SK-N-SH (cell line): ENCODE data around the gene THOC2.
"Not testable (repeated sequence)": the region's sequence is repeated elsewhere in the genome, so short reads cannot be mapped to it uniquely, and the experiment has no call there.

Experiments
- CHD2 ChIP-seq: fragments of 150-350 bp; IDR thresholded peaks from 2 replicates; pipeline ENCODE4 v1.6.1; 2018; ENCODE audit warnings: low read length; ENCODE audit not compliant: partially characterized antibody
- EP300 ChIP-seq, 2 experiments: IDR thresholded peaks; 2 replicates each; pipeline versions ENCODE4 v1.4.0 to v1.6.1; 2012; ENCODE audit warnings: borderline replicate concordance in 1 of 2, low read depth in 1 of 2, low read length in 1 of 2
- GABPA ChIP-seq: IDR thresholded peaks from 2 replicates; pipeline ENCODE4 v1.4.0; 2012; ENCODE audit warnings: low read depth, mild to moderate bottlenecking
- MXI1 ChIP-seq: IDR thresholded peaks from 2 replicates; pipeline ENCODE4 v1.6.1; 2012; ENCODE audit warnings: mild to moderate bottlenecking, low read depth, low read length, improper control_type of control experiment
- POLR2AphosphoS5 ChIP-seq: IDR thresholded peaks from 2 replicates; pipeline ENCODE4 v1.6.1; 2012; ENCODE audit warnings: low read depth, low read length
- TF ChIP-seq, protein P1 (sequence below): fragments of 200-600 bp; sonication (generic); IDR thresholded peaks from 2 replicates; pipeline ENCODE4 v1.6.1; 2017; ENCODE audit warnings: antibody characterized with exemption, mild to moderate bottlenecking, moderate library complexity
- TF ChIP-seq, protein P2 (sequence below): IDR thresholded peaks from 2 replicates; pipeline ENCODE4; 2012

DNA sequence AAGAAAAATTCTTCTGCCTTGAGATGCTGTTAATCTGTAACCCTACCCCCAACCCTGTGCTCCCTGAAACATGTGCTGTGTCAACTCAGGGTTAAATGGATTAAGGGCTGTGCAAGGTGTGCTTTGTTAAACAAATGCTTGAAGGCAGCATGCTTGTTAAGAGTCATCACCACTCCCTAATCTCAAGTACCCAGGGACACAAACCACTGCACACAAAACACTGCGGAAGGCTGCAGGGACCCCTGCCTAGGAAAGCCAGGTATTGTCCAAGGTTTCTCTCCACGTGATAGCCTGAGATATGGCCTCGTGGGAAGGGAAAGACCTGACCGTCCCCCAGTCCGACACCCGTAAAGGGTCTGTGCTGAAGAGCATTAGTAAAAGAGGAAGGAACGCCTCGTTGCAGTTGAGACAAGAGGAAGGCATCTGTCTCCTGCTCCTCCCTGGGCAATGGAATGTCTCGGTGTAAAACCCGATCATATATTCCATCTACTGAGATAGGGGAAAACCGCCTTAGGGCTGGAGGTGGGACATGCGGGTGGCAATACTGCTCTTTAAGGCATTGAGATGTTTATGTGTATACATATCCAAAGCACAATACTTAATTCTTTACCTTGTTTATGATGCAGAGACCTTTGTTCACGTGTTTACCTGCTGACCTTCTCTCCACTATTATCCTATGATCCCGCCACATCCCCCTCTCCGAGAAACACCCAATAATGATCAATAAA lies 53.0 kb downstream of the THOC2 start:
- TF ChIP-seq POLR2AphosphoS5; CHD2; GABPA; MXI1; EP300 (IDR thresholded peaks at IDR 0.05; ENCODE audit: borderline replicate concordance in 1 of 2, low read depth in 1 of 2, low read length in 1 of 2): not testable (repeated sequence)
- TF ChIP-seq, protein P1, sequence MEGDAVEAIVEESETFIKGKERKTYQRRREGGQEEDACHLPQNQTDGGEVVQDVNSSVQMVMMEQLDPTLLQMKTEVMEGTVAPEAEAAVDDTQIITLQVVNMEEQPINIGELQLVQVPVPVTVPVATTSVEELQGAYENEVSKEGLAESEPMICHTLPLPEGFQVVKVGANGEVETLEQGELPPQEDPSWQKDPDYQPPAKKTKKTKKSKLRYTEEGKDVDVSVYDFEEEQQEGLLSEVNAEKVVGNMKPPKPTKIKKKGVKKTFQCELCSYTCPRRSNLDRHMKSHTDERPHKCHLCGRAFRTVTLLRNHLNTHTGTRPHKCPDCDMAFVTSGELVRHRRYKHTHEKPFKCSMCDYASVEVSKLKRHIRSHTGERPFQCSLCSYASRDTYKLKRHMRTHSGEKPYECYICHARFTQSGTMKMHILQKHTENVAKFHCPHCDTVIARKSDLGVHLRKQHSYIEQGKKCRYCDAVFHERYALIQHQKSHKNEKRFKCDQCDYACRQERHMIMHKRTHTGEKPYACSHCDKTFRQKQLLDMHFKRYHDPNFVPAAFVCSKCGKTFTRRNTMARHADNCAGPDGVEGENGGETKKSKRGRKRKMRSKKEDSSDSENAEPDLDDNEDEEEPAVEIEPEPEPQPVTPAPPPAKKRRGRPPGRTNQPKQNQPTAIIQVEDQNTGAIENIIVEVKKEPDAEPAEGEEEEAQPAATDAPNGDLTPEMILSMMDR, result not testable (repeated sequence)
- TF ChIP-seq, protein P2, sequence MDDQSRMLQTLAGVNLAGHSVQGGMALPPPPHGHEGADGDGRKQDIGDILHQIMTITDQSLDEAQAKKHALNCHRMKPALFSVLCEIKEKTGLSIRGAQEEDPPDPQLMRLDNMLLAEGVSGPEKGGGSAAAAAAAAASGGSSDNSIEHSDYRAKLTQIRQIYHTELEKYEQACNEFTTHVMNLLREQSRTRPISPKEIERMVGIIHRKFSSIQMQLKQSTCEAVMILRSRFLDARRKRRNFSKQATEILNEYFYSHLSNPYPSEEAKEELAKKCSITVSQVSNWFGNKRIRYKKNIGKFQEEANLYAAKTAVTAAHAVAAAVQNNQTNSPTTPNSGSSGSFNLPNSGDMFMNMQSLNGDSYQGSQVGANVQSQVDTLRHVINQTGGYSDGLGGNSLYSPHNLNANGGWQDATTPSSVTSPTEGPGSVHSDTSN, result not testable (repeated sequence)
